ENCODE measurements around the gene KRT83. TPM values are rescaled to one million over a fixed set of nuclear protein-coding genes. Genes with fewer than 3 reads are reported as not detected.

Gene KRT83
- total RNA-seq, 4 donors from 2014 or later = 0.22 to 0.46 (median 0.40) TPM; not detected in 1

- no peak overlapping the region for H3K27ac ChIP-seq
- no peaks in the 10 kb centered on the region for H3K27me3 ChIP-seq
- H3K4me3 ChIP-seq (replicated peaks in 1 of 3) = no peak overlapping the region
- intact Hi-C loops (cut with DNase I) = no loop called here
- 71 to 89% methylated on average over 5 of the region's 5 CpGs for WGBS, 2 donors
- TF ChIP-seq CTCF (IDR thresholded peaks at IDR 0.05) = no peak
- no peak for TF ChIP-seq POLR2A (IDR thresholded peaks at IDR 0.05)
- H3K4me1 ChIP-seq = peaks cover 3 to 16% of the 10 kb centered on the region in 2 donors
- H3K36me3 ChIP-seq = no peaks in the 10 kb centered on the region
- H3K9me3 ChIP-seq = no peaks in the 10 kb centered on the region
- DNase-seq = no peak
Measured at GRCh38 chr12:52358575-52359350, 37.6 kb upstream of the KRT83 start.

DNA sequence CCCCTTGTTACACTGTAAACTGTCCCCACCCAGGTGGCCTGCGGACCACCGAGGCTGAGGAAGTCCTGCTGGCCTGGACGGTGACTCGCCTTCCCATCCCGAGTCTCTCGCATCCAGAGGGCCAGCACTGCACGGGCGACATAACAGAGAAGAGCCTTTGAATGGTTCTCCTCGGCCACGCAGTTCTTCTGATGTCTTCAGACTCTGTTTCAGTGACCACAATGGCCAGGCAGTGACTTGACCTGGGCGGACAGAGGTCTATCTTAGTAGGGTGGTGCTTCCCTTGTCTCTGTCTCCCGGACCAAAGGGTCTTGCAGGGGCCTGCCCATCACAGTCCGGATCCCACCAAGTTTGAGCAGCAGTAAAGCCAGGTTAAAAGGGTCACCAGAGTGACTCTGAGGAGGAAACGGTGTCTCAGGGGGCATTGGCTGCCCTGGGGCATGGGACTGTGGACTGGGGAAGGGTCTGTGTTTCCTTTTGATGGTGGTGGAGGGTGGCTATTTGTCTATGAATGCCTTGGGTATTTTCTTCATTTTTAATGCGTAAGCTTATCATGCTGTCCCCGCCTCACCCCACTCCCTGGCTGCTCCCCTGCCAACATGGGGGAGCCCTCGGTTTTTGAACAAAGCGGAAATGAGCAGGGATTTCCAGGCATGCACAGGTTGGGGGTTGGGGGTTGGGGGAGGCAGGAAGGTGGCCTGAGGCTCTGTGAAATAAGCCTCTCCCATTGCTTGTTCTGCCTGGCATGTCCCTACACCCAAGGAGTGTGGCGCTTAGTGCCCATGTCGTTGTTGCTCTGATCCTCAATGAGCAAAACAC, 35.8 kb upstream of the KRT83 start:
- Histone ChIP-seq H3K27me3 (no peaks in the 10 kb centered on the region), H3K36me3 (no peaks in the 10 kb centered on the region), H3K4me1 (peaks cover 16 to 29% of the 10 kb centered on the region in 2 donors), H3K27ac (no peak overlapping the region), H3K4me3 (replicated peaks in 1 of 3) (no peak overlapping the region), H3K9me3 (no peaks in the 10 kb centered on the region)
- DNase-seq = no peak
- no peak for TF ChIP-seq POLR2A (IDR thresholded peaks at IDR 0.05)
- no peak for TF ChIP-seq CTCF (IDR thresholded peaks at IDR 0.05)
- 84 to 88% methylated on average over 14 to 17 of the region's 20 CpGs for WGBS, 2 donors
- intact Hi-C loops (cut with DNase I) = no loop called here

DNA sequence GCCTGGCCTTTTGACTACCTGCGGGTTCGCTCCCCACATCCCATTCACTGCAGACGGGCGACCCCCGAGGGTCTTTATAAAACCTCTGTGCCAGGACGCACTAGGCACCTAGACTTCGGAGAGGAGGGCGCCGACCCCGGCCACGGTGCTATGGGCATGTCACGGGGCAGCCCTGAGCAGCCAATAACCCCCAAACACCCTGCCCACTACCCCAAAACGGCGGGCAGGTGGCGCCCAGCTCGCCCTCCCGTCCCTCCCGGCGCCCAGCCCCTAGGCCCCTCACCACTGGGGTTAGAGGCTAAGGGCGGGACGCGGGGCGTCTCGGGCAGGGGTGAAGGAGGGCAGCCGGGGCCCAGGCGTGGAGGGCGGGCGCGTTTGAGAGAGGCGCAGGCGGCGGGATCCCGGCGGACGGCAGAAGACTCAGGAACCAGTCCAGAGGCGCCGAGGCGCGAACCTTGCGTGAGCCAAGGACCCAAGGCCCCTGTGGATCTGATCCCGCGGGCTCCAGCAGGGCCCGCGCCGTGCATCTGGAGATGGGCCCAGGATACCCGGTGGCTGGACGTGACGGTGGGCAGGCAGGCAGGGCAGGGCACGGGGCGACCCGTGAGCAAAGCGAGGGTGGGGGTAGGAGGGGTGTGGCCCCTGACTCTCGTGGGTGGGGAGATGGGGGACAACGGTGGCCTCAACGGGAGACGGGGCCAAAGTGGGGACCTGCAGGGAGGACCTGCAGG, 35.0 kb upstream of the KRT83 start:
- Histone ChIP-seq H3K27me3 (no peaks in the 10 kb centered on the region), H3K36me3 (no peaks in the 10 kb centered on the region), H3K4me1 (peaks cover 24 to 37% of the 10 kb centered on the region in 2 donors), H3K9me3 (no peaks in the 10 kb centered on the region), H3K4me3 (replicated peaks in 1 of 3) (no peak overlapping the region), H3K27ac (no peak overlapping the region)
- intact Hi-C loops (cut with DNase I) = no loop called here
- no peak for DNase-seq
- TF ChIP-seq CTCF (IDR thresholded peaks at IDR 0.05) = no peak
- no peak for TF ChIP-seq POLR2A (IDR thresholded peaks at IDR 0.05)
- WGBS, 2 donors = 92% methylated on average over 22 to 39 of the region's 56 CpGs

DNA sequence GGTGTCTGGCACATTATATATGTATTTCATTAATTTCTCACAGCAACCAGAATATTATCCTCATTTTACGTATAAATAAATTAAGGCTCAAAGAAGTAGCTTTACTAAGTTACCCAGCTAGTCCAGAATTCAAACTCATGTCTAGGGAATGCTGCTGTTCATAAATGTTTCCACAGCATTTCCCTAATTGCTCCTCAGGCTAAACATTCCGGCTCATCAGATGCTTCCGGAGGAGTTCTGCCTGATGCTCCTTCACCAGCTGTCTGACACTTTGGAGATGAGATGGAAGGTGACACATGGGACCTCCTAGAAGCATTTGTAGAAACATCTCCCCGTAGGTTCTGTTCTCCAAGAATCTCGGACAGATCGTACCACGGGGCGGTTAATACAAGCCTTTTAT, 34.0 kb upstream of the KRT83 start:
- intact Hi-C loops (cut with DNase I) = no loop called here
- DNase-seq = no peak
- no peak for TF ChIP-seq POLR2A (IDR thresholded peaks at IDR 0.05)
- TF ChIP-seq CTCF (IDR thresholded peaks at IDR 0.05) = no peak

More for the DNA sequence above, 34.0 kb upstream of the KRT83 start:
- H3K27ac ChIP-seq = no peak overlapping the region
- H3K4me3 ChIP-seq (replicated peaks in 1 of 3) = no peak overlapping the region
- no peaks in the 10 kb centered on the region for H3K9me3 ChIP-seq
- H3K36me3 ChIP-seq = no peaks in the 10 kb centered on the region
- peaks cover 33 to 38% of the 10 kb centered on the region in 2 donors for H3K4me1 ChIP-seq
- 95% methylated on average over 8 of the region's 8 CpGs for WGBS, 2 donors
- H3K27me3 ChIP-seq = no peaks in the 10 kb centered on the region

Measured in thyroid gland (tissue), 4 donors.